Stimulated activated CD4-positive, alpha-beta T cell treated with anti-CD3 and anti-CD28 coated beads, Interleukin-4, amount 100 ng/mL, for 24 hours (primary cell): Measurements from ENCODE around the gene SRC.

ENCODE experiments used
- DNase-seq: peaks from one replicate; pipeline ENCODE4 v3.0.0-alpha.2; 2020

The SRC gene

DNA sequence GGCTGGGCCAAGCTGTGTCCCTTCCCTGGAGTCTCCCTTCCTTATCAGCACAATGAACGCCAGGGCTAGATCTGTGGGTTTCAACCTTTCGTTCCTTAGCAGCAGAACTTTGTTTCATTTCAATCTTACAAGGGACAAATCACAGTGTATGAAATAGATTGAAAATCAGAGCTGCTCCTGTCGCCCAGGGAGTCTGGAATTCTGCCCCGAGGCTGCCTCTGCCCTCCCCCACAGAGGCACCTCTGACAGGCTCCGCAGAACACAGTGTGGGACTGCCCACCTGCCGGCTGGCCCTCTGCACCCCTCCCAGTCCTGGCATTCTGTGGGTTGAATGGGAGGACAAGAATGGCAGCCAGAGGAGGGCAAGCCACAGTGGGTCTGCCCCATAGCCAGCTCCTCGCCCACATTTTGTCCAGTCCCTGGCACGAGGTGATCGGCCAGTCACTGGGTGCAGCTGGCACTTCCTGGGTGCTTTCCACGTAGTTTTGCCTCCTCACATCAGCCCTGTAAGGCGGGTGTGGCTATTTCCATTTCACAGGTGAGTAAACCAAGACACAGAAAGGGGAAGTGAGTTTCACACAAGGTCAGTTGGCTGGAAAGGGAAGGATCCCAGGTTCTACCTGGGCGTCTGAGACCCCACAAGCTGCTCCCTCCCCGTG lies 30.4 kb upstream of the SRC start:
- no peak for DNase-seq

DNA sequence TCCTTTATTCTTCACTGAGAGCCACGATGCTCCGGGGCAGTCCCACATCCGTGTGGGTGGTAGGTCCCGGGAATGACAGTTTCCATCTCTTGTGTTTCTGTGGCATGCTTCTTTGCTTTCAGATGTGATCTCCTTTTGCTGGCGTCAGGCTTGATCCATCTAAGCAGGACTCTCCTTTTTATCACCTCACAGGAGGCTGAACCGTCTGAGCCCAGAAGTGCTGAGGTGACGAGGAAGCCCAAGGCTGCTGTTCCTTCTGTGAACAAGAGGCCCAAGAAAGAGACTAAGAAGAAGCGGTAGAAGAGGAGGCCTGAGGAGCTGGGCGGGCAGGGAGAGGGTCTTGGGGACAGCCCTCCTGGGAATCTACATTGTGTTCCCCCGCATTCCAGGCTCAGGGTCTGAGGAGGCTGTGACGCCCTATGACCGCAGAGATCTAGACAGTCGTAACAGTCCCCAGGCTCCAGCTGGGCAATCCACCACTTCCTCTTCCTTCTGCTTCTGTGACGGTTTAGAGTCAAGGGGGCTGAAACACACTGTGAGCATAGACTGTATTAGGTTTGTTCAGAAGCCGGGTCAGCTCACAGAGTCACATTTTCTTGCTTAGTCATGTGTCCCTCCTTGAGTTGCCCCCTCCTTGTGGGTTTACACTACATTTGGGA lies 29.7 kb upstream of the SRC start:
- no peak for DNase-seq

DNA sequence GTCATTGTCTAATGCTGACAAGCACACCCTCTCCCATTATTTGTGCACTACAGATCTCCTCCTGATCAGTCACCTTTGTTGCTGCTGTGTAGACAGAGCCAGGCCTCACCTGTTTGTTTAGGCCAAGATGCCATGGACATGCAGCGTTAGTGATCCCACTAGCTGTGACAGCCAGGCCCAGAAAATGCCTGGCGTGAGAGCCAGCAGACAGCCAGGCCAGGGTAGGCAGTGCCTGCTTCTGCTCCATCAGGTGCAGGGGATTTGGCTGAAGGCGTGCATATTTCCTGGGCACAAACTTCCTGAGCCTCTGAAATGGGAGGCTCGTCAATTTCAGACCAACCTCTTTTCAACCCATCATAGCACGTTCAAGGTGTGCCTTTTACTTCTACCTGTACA lies 29.2 kb upstream of the SRC start:
- no peak for DNase-seq

DNA sequence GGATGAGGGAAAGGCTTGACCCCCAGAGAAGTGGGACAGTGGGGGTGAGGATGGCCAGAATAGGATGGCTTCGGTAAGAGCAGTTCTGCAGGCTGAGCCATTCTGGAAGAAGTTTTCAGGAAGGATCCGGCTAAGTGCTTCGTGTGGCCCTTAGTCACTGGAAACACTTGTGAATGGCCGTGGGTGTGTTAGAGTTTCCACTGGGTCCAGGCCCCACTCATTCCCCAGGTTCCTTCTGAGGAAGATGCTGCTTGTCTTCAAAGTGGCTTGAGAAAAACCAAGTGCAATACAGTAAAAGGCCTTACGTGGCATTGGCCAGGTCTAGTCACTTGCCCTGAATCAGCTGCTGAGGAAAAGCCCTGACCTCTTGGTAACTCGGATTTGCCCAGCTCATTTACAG lies 28.6 kb upstream of the SRC start:
- no peak for DNase-seq

DNA sequence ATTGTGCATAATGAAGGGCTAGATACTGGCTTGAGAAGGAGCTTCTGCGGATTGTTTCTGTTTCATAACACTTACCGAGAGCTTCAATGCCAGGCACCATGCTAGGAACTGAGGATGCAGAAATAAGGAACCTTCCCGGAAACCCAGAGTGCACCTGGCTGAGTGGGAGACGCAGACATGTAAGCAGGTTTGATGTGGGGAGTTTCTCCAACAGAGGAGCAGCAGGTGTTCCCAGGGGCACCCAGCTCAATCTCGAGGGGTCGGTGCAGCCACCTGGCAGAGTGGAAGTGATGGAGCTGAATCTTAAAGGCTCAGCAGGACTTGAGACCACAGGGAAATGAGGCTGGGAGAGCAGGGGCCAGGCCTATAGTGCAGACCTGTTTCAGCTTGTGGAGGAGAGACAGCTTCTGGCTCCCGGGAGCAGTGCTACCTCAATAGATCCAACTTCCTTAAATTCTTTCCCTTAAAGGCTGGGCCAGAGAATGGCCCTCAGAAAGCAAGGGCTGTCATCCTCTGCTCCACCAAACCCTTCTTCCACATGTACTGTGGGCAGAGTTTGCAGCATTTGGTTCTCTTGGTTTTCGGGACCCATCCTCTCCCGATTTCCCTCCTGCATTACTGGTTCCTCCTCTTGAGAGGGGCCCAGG lies 27.8 kb upstream of the SRC start:
- DNase-seq: no peak

DNA sequence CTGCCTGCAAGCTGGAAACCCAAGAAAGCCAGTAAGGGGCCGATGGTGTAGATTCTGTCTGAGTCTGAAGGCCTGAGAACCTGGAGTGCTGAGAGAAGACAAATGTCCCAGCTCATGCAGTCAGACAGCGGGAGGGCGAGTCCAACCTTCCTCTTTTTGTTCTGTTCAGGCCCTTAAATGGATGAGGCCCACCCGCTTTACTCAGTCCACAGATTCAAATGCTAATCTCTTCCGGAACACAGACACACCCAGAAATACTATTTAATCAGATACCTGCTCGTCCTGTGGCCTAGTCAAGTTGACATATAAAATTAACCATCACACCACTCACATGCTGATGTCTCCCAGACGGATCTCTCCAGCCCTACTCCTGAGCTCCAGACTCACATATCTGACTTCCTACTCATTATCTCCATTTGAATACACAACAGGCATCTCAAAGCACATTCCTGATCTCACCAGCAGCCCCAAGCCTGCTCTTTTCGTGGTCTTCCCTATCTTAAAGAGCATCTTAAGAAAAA lies 26.7 kb upstream of the SRC start:
- DNase-seq: no peak

DNA sequence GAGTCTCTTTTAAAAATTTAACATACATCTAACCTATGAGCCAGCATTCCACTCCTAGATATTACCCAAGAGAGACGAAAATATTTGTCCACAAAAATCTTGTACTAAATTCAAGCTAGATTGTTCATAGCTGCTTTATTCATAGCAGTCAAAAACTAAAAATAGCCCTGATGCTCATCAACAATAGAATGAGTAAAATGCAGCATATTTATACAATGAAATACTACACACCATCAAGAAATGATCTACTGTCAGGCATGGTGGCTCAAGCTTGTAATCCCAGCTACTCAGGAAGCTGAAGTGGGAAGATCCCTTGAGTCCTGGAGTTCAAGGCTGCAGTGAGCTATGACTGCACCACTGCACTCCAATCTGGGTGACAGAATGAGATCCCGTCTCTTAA lies 22.0 kb upstream of the SRC start:
- DNase-seq: no peak

DNA sequence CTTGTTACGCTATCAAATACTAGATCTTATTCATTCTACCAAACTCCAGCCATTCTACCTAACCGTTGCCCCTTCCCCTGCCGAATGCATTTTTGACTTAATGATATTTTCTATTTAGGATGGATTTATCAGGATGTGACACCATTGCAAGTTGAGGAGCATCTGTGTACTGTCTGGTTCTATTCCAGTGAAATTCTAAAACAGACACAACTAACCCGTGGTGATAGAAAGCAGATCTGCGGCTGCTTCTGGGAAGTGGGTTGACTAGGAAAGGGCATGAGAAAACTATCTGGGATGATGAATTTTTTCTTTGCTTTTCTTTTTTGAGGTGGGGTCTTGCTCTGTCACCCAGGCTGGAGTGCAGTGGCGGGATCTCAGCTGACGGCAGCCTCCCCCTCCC lies 20.7 kb upstream of the SRC start:
- no peak for DNase-seq

DNA sequence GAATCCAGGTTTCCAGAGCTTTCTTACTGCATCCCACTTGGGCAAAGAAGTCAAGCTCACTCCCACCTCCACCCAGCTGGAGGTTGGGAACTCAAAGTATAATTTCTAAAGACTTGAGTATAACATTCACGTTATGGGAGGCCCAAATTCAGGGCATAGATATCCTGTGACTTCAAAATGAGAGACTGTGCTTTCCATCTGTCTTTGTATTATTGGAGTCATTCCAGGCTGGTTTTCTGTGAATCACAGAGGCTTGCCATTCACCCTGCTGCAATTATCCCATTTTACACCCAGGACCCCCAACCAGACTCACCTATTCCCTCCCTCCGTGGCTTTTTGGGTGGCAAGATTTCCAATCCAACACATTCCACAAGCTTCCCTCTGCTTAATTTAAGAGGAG lies 19.3 kb upstream of the SRC start:
- DNase-seq: no peak

DNA sequence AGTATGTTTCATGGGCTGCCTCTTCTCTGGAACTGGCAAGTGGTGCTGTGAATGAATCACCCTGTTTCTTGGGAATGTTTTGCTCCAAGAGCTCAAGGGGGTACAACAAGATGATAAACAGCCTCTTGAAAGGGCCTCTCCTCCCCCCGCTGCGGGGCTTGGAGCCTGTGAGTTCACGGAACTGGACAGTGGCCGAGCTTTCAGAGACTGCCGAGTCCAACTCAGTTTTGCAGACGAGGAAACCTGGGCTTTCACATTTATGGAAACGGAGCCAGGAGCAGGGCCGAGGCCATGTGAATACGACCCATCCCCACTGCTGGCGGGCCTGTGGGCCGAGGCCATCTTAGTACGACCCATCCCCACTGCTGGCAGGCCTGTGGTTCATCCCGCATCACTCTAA lies 18.2 kb upstream of the SRC start:
- no peak for DNase-seq

DNA sequence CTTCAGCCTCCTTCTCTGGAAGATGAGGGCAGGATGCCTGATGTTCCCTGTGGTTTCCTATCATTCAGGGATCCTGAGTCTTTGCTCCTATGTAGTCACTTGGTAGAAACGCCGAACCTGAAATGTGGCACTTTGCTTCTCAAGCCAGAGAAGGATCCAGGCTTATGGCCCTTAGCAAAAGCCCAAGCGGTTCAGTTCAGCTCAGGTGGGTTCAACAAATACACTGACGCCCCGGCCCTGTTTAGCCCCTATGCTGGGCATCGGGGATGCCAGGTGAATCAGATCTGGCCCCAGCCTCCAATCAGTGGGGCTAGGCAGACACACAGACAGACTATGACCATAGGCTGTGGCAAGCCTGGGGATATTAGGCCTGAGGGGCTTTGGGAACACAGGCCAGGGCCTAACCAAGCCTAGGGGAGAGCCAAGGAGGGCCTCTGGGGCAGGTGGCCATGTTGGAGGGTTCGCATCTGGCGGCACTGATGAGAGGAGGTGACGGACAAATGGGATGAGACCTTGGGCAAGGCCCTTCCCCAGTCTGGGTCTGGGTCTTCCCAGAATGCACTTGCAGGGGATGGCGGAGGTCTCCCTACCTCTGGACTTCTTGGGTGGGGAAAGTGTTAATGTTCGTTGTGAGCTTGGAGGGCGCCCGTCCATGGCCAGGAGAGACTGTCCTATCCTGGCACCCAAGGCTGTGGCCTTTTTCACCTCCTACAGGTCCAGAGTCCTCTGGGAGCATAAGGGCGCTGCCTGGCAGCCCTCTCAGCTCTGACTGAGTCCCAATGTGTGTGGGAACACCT lies 17.6 kb upstream of the SRC start:
- DNase-seq: no peak

DNA sequence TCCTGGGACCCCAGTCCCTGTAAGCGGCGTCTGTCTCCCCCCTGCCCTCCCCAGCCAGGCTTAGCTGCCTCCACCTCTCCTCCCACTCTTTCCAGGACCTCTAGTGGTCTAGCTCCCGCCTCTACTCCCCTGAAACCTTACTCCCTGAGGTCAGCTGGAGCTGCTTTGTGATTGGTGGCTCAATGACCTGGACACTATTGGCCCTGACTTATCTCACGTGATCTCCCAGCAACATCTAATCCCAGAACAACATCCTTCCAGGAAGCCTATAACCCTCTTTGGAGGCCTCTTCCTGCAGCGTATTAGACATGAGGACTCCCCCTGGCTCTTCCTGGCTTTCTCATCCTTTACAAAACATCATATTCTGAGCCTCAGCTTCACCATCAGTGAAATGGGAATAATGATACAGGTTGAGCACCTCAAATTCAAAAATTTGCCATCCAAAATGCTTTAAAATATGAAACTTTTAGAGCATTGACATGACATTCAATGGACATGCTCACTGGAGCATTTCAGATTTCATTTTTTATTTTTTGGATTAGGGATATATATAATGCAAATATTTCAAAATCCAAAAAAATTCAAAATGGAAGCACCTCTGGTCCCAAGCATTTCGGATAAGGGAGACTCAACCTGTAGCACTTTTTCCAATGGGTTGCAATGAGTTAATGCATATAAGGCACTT lies 16.3 kb upstream of the SRC start:
- DNase-seq: no peak

DNA sequence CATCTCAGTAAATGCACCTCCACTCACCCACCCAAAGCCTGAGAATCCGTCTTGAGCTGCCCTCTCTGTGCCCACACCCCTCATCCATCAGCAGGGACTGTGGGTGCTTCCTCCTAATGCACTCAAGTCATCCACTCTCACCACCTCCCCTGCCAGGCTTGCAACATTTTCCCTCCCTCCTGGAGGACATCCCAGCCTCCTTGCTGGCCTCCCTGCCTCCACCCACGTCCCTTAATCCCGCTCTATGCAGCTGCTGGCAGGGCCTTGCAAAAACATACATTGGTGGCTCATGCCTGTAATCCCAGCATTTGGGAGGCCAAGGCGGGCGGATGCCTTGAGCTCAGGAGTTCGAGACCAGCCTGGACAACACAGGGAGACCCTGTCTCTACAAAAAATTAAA lies 15.6 kb upstream of the SRC start:
- DNase-seq: no peak

DNA sequence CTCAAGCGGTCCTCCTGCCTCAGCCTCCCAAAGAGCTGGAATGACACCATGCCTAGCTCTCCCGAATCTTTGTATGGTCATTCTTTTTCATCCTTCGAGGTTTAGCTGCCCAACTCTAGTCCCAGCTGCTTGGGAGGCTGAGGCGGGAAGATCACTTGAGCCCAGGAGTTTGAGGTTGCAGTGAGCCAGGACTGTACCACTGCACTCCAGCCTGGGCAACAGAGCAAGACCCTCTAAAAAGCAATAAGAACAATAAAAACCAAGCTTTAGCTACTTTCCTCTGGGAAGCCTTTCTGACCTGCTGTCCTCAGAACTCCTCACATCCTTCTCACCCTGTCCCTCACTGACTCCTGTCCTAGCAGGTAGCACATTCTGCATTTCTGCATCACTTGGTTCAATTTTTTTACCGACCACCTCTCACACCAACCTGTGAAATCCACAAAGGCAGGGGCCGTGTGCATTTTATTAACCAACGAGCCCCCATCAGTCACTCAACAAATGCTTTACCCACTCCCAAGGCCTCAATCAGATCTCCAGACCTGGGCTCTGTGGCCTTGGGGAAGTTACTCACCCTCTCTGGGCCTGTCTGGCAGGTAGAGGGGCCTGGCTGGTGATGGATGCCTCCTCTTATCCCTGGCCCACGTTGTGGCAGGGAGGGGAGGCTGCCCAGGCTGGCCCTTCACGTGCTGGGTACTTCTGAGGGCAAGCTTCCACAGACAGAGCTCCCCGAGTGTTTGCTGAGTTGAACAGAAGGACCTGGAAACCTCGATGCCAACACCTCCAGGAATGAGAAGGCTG lies 14.7 kb upstream of the SRC start:
- DNase-seq: no peak

DNA sequence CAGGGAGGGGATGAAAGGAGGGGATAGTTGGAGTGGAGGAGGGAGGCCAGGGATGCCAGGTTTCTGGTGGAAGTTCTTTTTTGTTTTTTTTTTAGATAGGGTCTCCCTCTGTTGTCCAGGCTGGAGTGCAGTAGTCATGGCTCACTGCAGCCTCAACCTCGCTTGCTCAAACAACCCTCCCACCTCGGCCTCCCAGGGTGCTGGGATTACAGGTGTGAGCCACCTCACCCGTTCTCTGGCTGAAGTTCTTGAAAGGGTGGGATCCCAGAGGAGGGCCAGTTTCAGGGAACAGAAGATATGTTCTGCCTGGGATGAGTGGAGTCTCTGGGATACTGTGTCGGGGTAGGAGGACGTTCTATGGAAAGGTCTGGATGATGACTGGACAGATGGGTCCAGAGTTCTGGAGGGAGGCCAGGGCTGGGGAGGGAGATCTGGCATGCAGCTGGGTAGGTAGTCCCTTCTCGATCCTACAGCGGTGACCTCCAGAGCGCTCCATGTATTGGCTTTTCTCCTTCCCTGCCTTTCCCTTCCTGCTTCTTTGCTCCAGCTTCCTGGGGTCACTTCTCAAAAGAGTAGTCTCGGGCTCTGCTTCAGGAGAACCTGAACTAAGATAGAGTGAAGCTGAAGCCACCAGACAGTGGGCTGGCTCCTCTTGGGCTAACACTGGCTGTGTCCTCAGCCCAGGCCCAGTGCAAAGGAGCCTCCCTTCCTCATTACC lies 12.7 kb upstream of the SRC start:
- no peak for DNase-seq

DNA sequence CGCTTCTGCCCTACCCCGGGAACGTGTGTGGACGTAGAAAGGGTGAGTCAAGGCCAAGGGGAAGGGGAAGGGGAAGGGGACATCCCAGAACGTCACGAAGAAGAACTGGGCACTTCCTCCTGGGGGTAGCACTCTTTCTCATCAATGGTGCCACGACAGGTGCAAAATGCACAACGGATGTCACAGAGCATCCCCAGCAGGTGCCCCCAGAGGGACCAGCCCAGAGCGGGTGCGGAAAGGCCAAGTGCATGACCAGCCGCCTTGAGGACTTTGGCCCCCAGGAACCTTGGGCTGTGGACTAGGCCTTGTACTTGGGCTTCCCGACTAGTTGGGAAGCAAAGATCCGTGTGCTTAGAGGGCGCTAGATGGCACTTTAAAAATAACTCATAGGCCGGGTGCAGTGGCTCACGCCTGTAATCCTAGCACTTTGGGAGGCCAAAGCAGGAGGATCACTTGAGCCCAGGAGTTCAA lies 12.1 kb upstream of the SRC start:
- DNase-seq: no peak

DNA sequence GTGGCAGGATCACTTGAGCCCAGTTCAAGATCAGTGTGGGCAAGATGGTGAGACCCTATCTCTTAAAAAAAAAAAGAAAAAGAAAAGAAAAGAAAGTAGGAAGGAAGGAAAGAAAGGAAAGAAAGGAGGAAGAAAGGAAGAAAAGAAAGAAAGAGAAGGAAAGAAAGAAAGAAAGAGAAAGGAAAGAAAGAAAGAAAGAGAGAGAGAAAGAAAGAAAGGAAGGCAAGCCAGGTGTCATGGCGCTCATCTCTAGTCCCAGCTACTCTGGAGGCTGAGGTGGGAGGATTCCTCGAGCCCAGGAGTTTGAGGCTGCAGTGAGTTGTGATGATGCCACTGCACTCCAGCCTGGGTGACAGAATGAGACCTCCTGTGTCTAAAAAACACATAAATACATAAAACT lies 11.5 kb upstream of the SRC start:
- DNase-seq: no peak

DNA sequence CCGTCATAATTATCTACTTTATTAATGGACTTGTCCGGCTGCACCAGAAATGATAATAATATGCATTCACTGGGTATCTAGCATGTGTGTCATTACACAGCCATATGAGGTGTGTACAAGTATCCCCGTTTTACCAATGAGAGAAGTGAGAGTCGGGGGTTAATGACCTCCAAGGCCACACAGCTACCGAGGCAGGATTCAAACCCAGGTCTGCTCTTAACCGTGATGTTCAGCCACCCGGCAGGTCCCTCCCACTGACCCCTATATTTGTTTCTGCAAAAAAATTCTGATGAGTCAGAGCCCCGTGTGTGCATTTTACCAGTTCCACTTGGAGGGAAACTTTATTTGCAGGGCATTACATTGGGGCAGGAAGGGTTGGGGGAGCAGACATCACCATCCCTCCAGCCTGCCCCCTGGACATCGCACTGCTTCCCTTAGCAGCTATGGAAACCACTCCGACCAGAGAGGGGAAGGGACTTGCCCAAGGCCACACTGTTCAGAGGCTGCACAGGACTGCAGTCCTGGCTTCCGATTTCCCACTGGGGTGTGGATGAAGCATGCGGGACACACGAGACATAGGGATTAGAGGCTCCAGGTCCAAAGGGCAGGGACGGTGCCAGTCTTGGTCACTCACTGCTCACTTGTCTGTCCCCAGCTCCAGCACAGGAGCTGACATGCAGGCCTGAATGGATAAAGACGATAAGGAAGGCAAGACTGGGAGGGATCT lies 10.1 kb upstream of the SRC start:
- DNase-seq: no peak

DNA sequence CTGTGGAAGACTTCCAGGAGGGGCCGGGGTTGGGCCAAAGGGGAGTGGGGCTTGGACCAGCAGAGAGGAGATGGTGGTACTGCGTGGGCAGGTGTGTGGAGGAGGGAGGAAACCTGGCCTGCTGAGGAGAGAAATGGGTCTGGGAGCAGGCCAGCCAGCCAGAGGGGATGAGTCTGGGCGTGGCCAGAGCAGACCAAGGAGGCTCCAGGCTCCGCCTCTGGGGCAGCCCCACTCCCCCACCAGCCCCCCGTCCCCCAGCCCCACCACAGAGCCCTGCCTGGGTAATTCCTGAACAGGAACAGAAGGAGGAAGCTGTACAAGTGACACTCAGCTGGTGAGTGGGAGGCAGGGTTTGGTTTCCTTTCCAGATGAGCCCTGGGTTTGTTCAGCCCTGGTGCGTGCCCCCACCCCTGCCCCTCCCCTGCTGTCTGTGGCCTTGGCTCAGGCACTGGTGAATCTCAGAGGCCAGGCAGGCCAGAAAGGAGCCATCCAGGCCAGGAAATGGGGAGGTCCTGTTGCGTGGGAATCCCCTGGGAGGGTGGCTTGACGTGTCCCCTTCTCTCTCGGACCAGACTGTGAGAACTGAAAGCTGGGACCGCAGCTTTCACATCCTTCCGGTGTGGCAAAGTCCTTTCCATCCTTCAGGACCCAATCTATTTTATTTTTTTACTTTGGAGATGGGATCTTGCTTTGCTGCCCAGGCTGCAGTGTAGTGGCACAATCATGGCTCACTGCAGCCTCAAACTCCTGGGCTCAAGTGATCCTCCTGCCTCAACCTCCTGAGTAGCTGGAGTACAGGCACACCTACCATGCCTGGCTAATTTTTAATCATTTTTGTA lies 9.4 kb upstream of the SRC start:
- peak; percentile 27 for DNase-seq
